CD4-positive, alpha-beta T cell treated with Interleukin-15 for 4 hours (primary cell): Measurements from ENCODE around the gene RYR1.
A peak's percentile ranks its signal among the peaks of the same experiment; 100 is the strongest.
"Not testable (repeated sequence)": the region's sequence is repeated elsewhere in the genome, so short reads cannot be mapped to it uniquely, and the experiment has no call there.

Source experiments
- DNase-seq: peaks from one replicate; pipeline ENCODE4 v3.0.0-alpha.2; 2020; ENCODE audit warnings: low spot score

The RYR1 gene

DNA sequence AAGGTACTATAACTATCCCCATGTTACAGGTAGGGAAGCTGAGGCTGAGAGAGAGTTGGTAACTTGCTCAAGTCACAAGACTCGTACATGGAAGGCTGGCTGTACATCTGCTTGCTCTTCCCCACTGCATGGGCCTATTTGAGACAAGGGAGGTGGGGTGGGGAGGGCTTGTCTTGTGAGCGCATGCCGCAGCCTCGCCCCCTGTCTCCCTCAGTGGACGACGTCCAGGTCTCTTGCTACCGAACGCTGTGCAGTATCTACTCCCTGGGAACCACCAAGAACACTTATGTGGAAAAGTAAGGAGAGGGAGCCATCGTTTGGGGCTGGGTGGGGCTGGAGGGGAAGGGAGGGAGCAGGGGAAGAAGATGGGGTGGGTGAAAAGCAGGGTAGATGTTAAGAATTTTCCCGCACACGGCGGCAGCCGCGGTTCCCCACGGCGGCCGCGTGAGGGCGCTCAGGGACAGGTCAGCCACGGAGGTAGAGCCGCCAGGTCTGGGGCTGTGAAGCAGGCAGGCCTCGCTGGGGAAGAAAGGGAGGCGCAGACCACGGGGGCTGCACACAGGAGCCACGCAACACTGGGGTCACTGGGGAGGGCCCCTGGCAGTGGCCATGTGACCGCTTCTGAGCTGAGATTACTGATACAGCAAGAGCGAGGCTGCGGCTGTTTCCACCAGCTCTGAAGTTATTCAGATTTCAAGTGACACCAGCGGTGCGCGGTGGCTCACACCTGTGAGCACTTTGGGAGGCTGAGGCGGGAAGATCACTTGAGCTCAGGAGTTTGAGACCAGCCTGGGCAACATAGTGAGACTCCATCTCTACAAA, 81.5 kb downstream of the RYR1 start:
- peak; percentile 82 for DNase-seq

DNA sequence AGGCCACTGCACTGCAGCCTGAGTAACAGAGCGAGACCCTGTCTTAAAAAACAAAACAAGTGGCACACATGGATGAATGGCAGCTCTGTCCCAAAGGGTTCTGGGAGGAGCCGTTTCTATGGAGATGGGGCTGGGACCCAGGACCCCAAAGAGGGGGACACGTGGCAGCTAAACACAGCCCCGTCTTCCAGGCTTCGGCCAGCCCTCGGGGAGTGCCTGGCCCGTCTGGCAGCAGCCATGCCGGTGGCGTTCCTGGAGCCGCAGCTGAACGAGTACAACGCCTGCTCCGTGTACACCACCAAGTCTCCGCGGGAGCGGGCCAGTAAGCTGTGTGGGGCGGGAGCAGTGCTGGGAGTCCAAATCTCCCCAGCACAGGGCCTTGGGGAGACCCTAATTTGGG, 82.4 kb downstream of the RYR1 start:
- DNase-seq = no peak

- DNase-seq = no peak
Measured at GRCh38 chr19:38516802-38517201, 83.3 kb downstream of the RYR1 start.

GRCh38 chr19:38517321-38517720, 83.8 kb downstream of the RYR1 start:
- no peak for DNase-seq

DNA sequence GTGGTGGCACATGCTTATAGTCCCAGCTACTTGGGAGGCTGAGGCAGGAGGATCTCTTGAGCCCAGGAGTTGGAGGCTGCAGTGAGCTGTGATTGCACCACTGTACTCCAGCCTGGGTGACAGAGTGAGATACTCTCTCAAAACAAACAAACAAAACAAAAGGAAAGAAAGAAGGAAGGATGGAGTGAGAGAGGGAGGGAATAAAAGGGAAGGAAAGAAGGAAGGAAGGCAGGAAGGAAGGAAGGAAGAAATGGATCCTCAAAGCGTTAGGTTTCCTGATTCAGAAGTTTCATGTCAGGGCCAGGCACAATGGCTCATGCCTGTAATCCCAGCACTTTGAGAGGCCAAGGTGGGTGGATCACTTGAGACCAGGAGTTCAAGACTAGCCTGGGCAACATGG, 84.5 kb downstream of the RYR1 start:
- DNase-seq = not testable (repeated sequence)

- no peak for DNase-seq
Measured at GRCh38 chr19:38519168-38519567, 85.7 kb downstream of the RYR1 start.

GRCh38 chr19:38519988-38520387, 86.5 kb downstream of the RYR1 start:
- no peak for DNase-seq

GRCh38 chr19:38522915-38523314, 89.4 kb downstream of the RYR1 start:
- no peak for DNase-seq

GRCh38 chr19:38523319-38523718, 89.8 kb downstream of the RYR1 start:
- DNase-seq = no peak

- DNase-seq = no peak
Measured at GRCh38 chr19:38524369-38524768, 90.9 kb downstream of the RYR1 start.

GRCh38 chr19:38524994-38525634, 91.6 kb downstream of the RYR1 start:
- no peak for DNase-seq

DNA sequence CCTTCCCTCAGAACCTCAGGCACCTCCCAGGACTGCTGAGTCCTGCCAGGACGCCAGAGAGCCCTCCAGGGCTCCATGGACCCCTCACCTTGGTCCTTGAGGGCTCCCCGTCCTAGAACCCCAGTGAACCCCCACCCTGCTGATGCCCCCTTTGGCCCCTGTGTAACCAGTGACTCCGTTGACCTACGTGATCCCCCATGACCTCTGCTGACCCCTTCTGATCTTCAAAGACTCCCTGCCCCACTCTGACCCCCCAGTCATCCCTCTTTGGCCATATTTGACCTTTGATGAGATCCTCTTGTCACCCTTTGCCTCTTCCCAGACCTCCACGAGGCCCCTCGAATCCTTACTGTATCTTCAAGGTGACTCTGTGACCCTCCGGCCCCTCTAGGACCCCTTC, 92.9 kb downstream of the RYR1 start:
- DNase-seq = no peak

GRCh38 chr19:38527466-38528136, 94.1 kb downstream of the RYR1 start:
- DNase-seq = peak; percentile 6

DNA sequence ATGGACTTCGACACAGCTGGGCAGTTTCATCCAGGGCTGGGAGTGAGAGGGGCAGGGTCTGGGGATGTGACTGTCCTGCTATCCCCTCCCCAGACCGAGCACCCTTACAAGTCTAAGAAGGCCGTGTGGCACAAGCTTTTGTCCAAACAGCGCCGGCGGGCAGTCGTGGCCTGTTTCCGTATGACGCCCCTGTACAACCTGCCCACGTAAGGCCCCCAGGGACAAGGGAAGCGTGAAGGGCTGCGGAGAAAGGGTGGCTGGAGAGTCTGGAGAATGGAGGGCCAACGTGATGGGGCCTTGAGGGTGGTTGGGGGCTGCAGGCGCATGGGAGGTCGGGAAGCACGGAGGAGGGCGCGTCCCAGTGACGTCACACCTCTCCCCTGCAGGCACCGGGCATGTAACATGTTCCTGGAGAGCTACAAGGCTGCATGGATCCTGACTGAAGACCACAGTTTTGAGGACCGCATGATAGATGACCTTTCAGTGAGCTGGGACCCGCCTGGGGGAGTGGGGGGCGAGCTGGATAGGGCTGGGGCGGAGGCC, 94.8 kb downstream of the RYR1 start:
- no peak for DNase-seq

GRCh38 chr19:38528931-38529330, 95.4 kb downstream of the RYR1 start:
- no peak for DNase-seq

- DNase-seq = no peak
Measured at GRCh38 chr19:38531515-38531914, 98.0 kb downstream of the RYR1 start.

GRCh38 chr19:38532939-38533338, 99.4 kb downstream of the RYR1 start:
- DNase-seq = no peak

GRCh38 chr19:38534574-38534973, 101.1 kb downstream of the RYR1 start:
- no peak for DNase-seq

GRCh38 chr19:38535212-38535611, 101.7 kb downstream of the RYR1 start:
- no peak for DNase-seq

DNA sequence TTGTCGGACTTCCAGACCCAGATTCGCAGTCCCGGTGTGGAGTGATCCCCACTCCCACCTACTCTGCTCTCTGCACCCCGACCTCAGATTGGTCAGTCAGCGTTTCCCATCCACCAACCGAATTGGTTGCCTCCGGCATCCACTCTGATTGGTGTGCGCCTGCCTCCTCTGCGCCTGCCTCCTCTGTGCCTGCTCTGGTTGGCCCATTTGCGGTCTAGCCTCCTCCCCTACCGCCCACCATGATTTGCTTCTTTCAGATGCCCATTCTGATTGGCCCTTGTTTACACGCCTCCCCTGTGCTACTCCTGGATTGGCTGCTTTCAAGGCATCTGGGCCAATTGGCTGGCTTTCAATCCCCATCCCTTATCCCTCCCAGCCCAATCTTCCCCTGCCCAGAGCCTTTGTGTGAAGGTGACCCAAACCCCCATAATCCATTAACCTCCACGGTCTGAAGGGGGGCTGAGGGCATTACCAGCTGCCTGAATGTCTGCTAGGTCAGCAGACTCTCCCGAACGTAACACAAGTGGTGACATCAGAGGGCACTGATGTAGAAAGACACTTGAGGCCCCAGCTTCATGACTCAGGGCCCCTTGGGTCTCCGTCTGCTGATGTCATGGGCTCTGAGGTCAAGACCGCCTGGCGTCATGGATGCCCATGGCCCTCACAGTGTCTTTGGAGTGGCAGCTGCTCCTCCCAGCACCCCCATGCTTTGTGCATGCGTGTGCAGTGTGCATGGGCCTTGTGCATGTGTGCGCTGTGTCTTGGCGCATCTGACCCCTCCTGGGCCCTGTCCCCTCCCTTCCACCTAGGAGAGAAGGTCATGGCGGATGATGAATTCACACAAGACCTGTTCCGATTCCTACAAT, 103.8 kb downstream of the RYR1 start:
- no peak for DNase-seq

DNA sequence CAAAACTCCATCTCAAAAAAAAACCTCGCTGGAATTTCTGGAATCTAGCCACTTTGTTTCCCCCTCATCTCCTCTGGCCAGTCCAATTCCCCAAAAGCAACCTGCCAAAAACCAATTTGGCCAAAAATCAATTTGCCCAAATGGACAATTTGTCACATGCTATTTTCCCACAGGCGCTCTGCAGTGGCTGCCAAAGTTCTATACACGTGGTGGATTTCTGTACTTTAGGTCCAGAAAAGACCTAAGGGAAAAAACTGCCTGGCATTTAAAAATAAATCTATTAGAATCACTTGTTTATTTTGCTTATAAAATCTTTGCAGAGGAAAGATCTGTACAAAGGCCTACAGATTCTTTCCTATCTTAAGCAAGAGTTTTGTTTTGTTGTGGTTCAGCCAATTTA, 104.9 kb downstream of the RYR1 start:
- DNase-seq = no peak
